HepG2 (cell line): ENCODE data around the gene NPAS2. TPM values are rescaled to one million over a fixed set of nuclear protein-coding genes. Genes with fewer than 3 reads are reported as not detected.

ENCODE experiments used
- ATAC-seq: fragments of 200-7000 bp; cut with Tn5 transposase; 3 replicates; pipeline ENCODE4 v1.9.1; 2020; ENCODE audit warnings: mild to moderate bottlenecking, moderate library complexity
- BruUV-seq: library from RNA; stranded (reverse); fragments of 400-500 nt; replicated peaks from 2 replicates; lab custom pipeline; 2021; lab: Mats Ljungman, UMichigan
- CTCF ChIA-PET: fragments of 300-600 bp; formaldehyde crosslinking; extraction: SDS; loops from one replicate; lab custom pipeline; 2021; ENCODE audit warnings: low total read pairs, inconsistent platforms, low intra/inter-chr PET ratio; lab: Yijun Ruan, JAX
- POLR2A ChIA-PET: fragments of 350-600 bp; sonication (Branson Sonifier 250); formaldehyde crosslinking; loops from one replicate; lab custom pipeline; 2020; ENCODE audit warnings: antibody characterized with exemption, inconsistent platforms; lab: Yijun Ruan, JAX
- DNase-seq: peaks from one replicate; pipeline ENCODE4 v3.0.0-alpha.2; 2015; ENCODE audit warnings: low spot score
- FAIRE-seq: peaks from 3 replicates; lab custom pipeline; 2011; peaks lifted over from hg19 to GRCh38; lab: Jason Lieb, UNC
- H2AFZ ChIP-seq: one replicate; pipeline ENCODE4 v1.6.1; 2011; ENCODE audit warnings: low read length, inconsistent platforms
- H3K27ac ChIP-seq: fragments of 300-600 bp; 3 replicates; pipeline ENCODE4 v1.8.0; 2011; ENCODE audit warnings: mixed run types, mild to moderate bottlenecking, mixed read lengths, low read length, inconsistent platforms; ENCODE audit not compliant: insufficient read depth; ENCODE audit errors: extremely low read length
- H3K27me3 ChIP-seq, 2 experiments: fragments of 200-600 bp in 1 of 2; 2 replicates in 1 of 2; 3 replicates in 1 of 2; pipeline versions ENCODE4 v1.6.0 to v1.8.0; 2011; ENCODE audit warnings: low read length in 2 of 2, mild to moderate bottlenecking in 2 of 2, moderate library complexity in 2 of 2, inconsistent platforms in 1 of 2; ENCODE audit not compliant: insufficient read depth in 2 of 2, control insufficient read depth in 1 of 2
- H3K36me3 ChIP-seq, 2 experiments: fragments of 200-600 bp in 1 of 2; replicated peaks in 1 of 2; 2 replicates in 1 of 2; 3 replicates in 1 of 2; pipeline versions ENCODE4 v1.5.1 to v1.8.0; 2011; ENCODE audit warnings: low read length in 2 of 2, inconsistent platforms in 1 of 2; ENCODE audit not compliant: insufficient read depth in 2 of 2, control insufficient read depth in 1 of 2
- H3K4me1 ChIP-seq: 2 replicates; pipeline ENCODE4 v1.5.1; 2012; ENCODE audit warnings: low read length, inconsistent platforms; ENCODE audit not compliant: insufficient read depth
- H3K4me2 ChIP-seq: 2 replicates; pipeline ENCODE4 v1.6.0; 2011; ENCODE audit warnings: low read depth, low read length, inconsistent platforms
- H3K4me3 ChIP-seq, 3 experiments: fragments of 200-600 bp in 1 of 3; sonication (generic), shearing (Covaris generic) in 1 of 3; replicated peaks in 1 of 3; 2 replicates each; pipeline ENCODE4 v1.5.1; 2011 to 2016; ENCODE audit warnings: low read length in 3 of 3, inconsistent platforms in 2 of 3, low read depth in 2 of 3, mild to moderate bottlenecking in 2 of 3, control low read depth in 1 of 3, mixed read lengths in 1 of 3; ENCODE audit not compliant: insufficient read depth in 1 of 3
- H3K79me2 ChIP-seq: one replicate; pipeline ENCODE4 v1.6.1; 2011; ENCODE audit warnings: low read length, inconsistent platforms; ENCODE audit not compliant: insufficient read depth
- H3K9ac ChIP-seq: 2 replicates; pipeline ENCODE4 v1.6.0; 2011; ENCODE audit warnings: mild to moderate bottlenecking, low read depth, low read length, inconsistent platforms; ENCODE audit not compliant: insufficient read depth
- H3K9me3 ChIP-seq: 2 replicates; pipeline ENCODE4 v1.5.1; 2012; ENCODE audit warnings: mild to moderate bottlenecking, low read length
- H4K20me1 ChIP-seq: 2 replicates; pipeline ENCODE4 v1.6.0; 2011; ENCODE audit warnings: inconsistent platforms, mild to moderate bottlenecking, low read length, moderate library complexity; ENCODE audit not compliant: insufficient read depth
- AKAP8 ChIP-seq: sonication (generic); formaldehyde crosslinking; IDR thresholded peaks from 2 replicates; pipeline ENCODE4 v1.5.1; 2020; ENCODE audit warnings: mild to moderate bottlenecking, missing genetic modification reagents
- ATF7-NPFF ChIP-seq: sonication (generic); formaldehyde crosslinking; IDR thresholded peaks from 2 replicates; pipeline ENCODE4 v1.8.1; 2023; ENCODE audit warnings: mild to moderate bottlenecking, low read depth, missing genetic modification reagents, moderate library complexity
- HNRNPL ChIP-seq: fragments of 200-400 bp; formaldehyde crosslinking; IDR thresholded peaks from 2 replicates; pipeline ENCODE4 v1.6.1; 2017; ENCODE audit warnings: mild to moderate bottlenecking, low read depth, low read length
- HOXD1 ChIP-seq: sonication (generic); formaldehyde crosslinking; IDR thresholded peaks from 2 replicates; pipeline ENCODE4 v1.5.0; 2020; ENCODE audit warnings: missing genetic modification reagents
- MAFF ChIP-seq: IDR thresholded peaks from 2 replicates; pipeline ENCODE4 v1.6.1; 2011; ENCODE audit warnings: low read depth, low read length, improper control_type of control experiment
- SMAD9 ChIP-seq: sonication (generic); formaldehyde crosslinking; IDR thresholded peaks from 2 replicates; pipeline ENCODE4 v1.5.1; 2020; ENCODE audit warnings: mild to moderate bottlenecking, missing genetic modification reagents
- ZNF552 ChIP-seq: sonication (generic); formaldehyde crosslinking; IDR thresholded peaks from 2 replicates; pipeline ENCODE4 v1.9.0; 2022; ENCODE audit warnings: missing genetic modification reagents, mild to moderate bottlenecking, borderline replicate concordance
- WGBS: methylation state at CpG from one replicate; pipeline ENCODE4 v1.1.6; 2017; ENCODE audit warnings: low lambda C conversion rate; 5-methylcytosine and 5-hydroxymethylcytosine counted together
- in situ Hi-C: cut with HindIII; loops from 2 replicates; pipeline ENCODE4 v1.10.0; 2017; ENCODE audit warnings: low pct_unique_long_range_greater_than_20kb; ENCODE audit not compliant: extremely low pct_ligation_motif_present
- intact Hi-C: fragments of 100-400 bp; cut with micrococcal nuclease; formaldehyde crosslinking; loops from one replicate; pipeline ENCODE4 v1.10.0; 2022; ENCODE audit not compliant: unreplicated experiment
- polyA plus RNA-seq, 8 experiments: library from polyadenylated mRNA; depleted of rRNA in 3 of 8; stranded (reverse) in 7 of 8; unstranded in 1 of 8; fragments of >200 nt; fragmentation: Illumina TruSeq in 4 of 8; extraction: Trizol in 4 of 8; gene quantifications; 2 replicates each; pipeline versions ENCODE4 v1.2.1 to v1.2.3, GENCODE V29; 2011 to 2016; ENCODE audit warnings: low read depth in 4 of 8, missing spikeins in 1 of 8, mixed read lengths in 1 of 8; ENCODE audit not compliant: insufficient read depth in 1 of 8
- total RNA-seq, 5 experiments: library from RNA; depleted of rRNA; stranded (reverse); fragments of >200 nt; fragmentation: Illumina TruSeq; extraction: Trizol; gene quantifications; 2 replicates each; pipeline ENCODE4 v1.2.3, GENCODE V29; 2016; ENCODE audit warnings: low read depth in 1 of 5
- TF ChIP-seq, protein P1 (sequence below): sonication (generic); formaldehyde crosslinking; IDR thresholded peaks from 2 replicates; pipeline ENCODE4 v1.9.0; 2022; ENCODE audit warnings: low read depth, missing genetic modification reagents
- TF ChIP-seq, protein P2 (sequence below): sonication (generic); formaldehyde crosslinking; conservative IDR thresholded peaks from 2 replicates; pipeline ENCODE4 v1.8.0; 2022; ENCODE audit warnings: low read depth, missing genetic modification reagents
- TF ChIP-seq, protein P3 (sequence below): sonication (generic); formaldehyde crosslinking; IDR thresholded peaks from 2 replicates; pipeline ENCODE4 v1.5.0; 2020; ENCODE audit warnings: mild to moderate bottlenecking, missing genetic modification reagents
- TF ChIP-seq, protein P4 (sequence below): sonication (generic); formaldehyde crosslinking; IDR thresholded peaks from 2 replicates; pipeline ENCODE4 v1.4.0; 2020; ENCODE audit warnings: mild to moderate bottlenecking, missing genetic modification reagents
- TF ChIP-seq, protein P5 (sequence below): IDR thresholded peaks from 2 replicates; pipeline ENCODE4 v1.6.1; 2016; ENCODE audit warnings: mild to moderate bottlenecking

The NPAS2 gene
- total and polyA plus RNA-seq, 2 of the 13 experiments (the other 11 are each of a cell fraction or from before 2014, with no cell fraction given): 14.8 to 37.5 TPM

DNA sequence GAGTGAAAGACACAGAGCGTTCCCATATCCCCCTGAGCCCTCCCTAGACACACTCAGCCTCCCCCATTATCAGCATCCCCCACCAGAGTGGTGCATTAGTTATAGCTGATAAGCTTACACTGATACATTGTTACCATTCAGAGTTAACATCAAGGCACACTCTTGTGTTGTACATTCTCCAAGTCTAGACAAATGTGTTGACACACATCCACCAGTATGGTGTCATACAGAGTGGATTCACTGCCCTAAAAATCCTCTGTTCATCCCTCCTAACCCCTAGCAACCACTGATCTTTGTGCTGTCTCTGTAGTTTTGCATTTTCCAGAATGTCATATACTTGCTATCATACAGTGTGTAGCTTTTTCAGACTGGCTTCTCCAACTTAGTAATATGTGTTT is 104.2 kb downstream of the NPAS2 start (continued):
- TF ChIP-seq, protein P1, sequence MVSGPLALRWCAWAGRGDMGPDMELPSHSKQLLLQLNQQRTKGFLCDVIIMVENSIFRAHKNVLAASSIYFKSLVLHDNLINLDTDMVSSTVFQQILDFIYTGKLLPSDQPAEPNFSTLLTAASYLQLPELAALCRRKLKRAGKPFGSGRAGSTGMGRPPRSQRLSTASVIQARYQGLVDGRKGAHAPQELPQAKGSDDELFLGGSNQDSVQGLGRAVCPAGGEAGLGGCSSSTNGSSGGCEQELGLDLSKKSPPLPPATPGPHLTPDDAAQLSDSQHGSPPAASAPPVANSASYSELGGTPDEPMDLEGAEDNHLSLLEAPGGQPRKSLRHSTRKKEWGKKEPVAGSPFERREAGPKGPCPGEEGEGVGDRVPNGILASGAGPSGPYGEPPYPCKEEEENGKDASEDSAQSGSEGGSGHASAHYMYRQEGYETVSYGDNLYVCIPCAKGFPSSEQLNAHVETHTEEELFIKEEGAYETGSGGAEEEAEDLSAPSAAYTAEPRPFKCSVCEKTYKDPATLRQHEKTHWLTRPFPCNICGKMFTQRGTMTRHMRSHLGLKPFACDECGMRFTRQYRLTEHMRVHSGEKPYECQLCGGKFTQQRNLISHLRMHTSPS (CRISPR knock-in tag): no peak
- TF ChIP-seq MAFF: no peak
- TF ChIP-seq ATF7-NPFF: no peak

DNA sequence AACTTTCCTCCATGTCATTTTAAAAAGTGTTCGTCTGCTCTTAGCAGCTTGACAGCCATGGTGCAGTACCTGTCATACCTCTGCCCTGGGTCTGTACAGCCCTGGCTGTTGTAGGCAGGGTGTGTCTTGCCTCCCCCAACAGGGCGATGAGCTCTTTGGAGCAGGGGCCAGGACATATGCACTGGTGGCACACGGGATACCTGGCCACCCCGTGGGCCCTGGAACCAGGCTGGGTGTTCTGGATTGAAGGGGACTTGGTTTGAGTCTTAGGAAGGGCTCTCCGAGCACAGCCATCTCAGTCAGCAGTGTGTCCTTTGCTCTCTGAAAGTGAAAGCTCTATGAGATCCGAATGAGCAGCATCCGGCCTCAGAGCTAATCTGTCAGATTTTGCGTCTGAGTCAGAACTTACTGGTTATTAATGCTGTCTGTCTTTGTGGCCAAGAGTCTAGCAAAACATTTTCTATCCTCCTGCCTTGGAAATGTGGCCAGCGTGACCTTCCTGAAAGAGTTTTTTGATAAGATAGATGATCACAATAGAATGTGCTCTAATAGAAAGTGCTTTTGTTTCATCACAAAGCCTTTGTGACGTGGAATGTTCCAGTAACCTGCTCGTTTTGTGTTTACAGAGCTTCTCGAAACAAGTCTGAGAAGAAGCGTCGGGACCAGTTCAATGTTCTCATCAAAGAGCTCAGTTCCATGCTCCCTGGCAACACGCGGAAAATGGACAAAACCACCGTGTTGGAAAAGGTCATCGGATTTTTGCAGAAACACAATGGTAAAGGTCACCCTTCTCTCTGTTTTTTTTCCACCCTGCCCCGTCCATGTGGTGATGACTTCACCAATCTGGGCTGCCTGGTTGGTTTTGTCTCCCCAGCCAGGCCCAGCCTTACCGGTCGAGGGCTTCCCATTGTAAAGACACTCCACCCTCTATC is 104.8 kb downstream of the NPAS2 start:
- Histone ChIP-seq H4K20me1 (no peaks in the 10 kb centered on the region), H3K27me3 (no peaks in the 10 kb centered on the region), H3K27ac (no peak overlapping the region), H3K36me3 (peaks cover 33 to 72% of the 10 kb centered on the region in 2 experiments), H2AFZ (no peak overlapping the region), H3K4me1 (no peaks in the 10 kb centered on the region), H3K79me2 (no peaks in the 10 kb centered on the region), H3K4me3 (no peak overlapping the region), H3K4me2 (no peak overlapping the region), H3K9ac (no peak overlapping the region), H3K9me3 (no peaks in the 10 kb centered on the region)
- no TSS peak for BruUV-seq
- FAIRE-seq: no peak
- intact Hi-C loops: no loop called here
- in situ Hi-C loops: no loop called here
- WGBS: 89% methylated on average over 21 of the region's 21 CpGs
- CTCF ChIA-PET: no interaction called here
- peak; percentile 32; the same call in 2 of the 3 replicates for ATAC-seq
- DNase-seq: no peak
- POLR2A ChIA-PET: no interaction called here
- TF ChIP-seq, protein P2, sequence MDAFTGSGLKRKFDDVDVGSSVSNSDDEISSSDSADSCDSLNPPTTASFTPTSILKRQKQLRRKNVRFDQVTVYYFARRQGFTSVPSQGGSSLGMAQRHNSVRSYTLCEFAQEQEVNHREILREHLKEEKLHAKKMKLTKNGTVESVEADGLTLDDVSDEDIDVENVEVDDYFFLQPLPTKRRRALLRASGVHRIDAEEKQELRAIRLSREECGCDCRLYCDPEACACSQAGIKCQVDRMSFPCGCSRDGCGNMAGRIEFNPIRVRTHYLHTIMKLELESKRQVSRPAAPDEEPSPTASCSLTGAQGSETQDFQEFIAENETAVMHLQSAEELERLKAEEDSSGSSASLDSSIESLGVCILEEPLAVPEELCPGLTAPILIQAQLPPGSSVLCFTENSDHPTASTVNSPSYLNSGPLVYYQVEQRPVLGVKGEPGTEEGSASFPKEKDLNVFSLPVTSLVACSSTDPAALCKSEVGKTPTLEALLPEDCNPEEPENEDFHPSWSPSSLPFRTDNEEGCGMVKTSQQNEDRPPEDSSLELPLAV (CRISPR knock-in tag): no peak
- TF ChIP-seq SMAD9 (CRISPR knock-in tag) (no peak), ZNF552 (CRISPR knock-in tag) (no peak), AKAP8 (CRISPR knock-in tag) (no peak), HOXD1 (no peak), HNRNPL (no peak)
- TF ChIP-seq, protein P3, sequence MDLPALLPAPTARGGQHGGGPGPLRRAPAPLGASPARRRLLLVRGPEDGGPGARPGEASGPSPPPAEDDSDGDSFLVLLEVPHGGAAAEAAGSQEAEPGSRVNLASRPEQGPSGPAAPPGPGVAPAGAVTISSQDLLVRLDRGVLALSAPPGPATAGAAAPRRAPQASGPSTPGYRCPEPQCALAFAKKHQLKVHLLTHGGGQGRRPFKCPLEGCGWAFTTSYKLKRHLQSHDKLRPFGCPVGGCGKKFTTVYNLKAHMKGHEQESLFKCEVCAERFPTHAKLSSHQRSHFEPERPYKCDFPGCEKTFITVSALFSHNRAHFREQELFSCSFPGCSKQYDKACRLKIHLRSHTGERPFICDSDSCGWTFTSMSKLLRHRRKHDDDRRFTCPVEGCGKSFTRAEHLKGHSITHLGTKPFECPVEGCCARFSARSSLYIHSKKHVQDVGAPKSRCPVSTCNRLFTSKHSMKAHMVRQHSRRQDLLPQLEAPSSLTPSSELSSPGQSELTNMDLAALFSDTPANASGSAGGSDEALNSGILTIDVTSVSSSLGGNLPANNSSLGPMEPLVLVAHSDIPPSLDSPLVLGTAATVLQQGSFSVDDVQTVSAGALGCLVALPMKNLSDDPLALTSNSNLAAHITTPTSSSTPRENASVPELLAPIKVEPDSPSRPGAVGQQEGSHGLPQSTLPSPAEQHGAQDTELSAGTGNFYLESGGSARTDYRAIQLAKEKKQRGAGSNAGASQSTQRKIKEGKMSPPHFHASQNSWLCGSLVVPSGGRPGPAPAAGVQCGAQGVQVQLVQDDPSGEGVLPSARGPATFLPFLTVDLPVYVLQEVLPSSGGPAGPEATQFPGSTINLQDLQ (CRISPR knock-in tag): no peak
- TF ChIP-seq, protein P4, sequence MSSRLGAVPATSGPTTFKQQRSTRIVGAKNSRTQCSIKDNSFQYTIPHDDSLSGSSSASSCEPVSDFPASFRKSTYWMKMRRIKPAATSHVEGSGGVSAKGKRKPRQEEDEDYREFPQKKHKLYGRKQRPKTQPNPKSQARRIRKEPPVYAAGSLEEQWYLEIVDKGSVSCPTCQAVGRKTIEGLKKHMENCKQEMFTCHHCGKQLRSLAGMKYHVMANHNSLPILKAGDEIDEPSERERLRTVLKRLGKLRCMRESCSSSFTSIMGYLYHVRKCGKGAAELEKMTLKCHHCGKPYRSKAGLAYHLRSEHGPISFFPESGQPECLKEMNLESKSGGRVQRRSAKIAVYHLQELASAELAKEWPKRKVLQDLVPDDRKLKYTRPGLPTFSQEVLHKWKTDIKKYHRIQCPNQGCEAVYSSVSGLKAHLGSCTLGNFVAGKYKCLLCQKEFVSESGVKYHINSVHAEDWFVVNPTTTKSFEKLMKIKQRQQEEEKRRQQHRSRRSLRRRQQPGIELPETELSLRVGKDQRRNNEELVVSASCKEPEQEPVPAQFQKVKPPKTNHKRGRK (CRISPR knock-in tag): no peak
- TF ChIP-seq, protein P5, sequence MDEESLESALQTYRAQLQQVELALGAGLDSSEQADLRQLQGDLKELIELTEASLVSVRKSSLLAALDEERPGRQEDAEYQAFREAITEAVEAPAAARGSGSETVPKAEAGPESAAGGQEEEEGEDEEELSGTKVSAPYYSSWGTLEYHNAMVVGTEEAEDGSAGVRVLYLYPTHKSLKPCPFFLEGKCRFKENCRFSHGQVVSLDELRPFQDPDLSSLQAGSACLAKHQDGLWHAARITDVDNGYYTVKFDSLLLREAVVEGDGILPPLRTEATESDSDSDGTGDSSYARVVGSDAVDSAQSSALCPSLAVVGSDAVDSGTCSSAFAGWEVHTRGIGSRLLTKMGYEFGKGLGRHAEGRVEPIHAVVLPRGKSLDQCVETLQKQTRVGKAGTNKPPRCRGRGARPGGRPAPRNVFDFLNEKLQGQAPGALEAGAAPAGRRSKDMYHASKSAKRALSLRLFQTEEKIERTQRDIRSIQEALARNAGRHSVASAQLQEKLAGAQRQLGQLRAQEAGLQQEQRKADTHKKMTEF (CRISPR knock-in tag): no peak
